Epithelial cell of prostate (primary cell): ENCODE measurements around the gene PROZ.

Experiments used
- DNase-seq: peaks from one replicate; pipeline ENCODE4 v3.0.0-alpha.2; 2011; ENCODE audit warnings: low read depth, low spot score
- H3K27ac ChIP-seq: fragments of 450-650 bp; 2 replicates; pipeline ENCODE4 v1.5.1; 2017; ENCODE audit warnings: mild to moderate bottlenecking

PROZ gene

DNA sequence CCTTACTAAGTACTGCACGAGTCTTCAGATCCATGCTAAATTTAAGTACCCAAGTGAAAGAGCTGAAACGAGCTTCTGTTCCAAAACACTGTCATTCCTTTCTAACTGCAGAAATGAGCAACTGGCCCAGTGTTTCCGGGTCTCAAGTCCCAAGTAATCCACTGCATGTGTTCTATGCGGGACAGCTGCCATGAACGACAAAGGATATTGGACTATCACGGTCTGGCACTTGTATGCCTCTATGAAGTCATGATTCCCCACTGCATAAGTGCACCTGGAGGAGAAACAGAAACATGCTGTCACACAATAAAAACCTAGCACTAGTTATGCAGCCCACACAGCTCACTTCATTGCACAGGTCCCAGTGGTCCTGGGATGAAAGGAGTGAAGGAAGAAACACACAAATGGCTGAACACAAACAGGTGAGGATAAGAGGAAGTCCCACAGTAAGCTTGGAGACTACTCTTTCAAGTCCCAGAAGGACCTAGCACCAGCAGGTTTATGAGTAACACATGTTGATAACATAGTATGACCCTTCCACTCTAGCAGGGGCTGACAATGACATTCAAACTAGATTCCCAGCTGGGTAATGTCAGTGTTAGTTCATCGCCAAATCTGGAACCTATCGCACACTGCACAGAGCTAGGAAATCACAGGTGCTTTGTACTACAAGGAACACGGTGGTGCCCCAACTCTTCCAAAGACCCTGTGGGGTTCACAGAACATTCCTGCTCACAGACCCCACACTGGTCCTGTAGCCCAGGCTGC lies 38.7 kb downstream of the PROZ start:
- H3K27ac ChIP-seq, result no peak overlapping the region

DNA sequence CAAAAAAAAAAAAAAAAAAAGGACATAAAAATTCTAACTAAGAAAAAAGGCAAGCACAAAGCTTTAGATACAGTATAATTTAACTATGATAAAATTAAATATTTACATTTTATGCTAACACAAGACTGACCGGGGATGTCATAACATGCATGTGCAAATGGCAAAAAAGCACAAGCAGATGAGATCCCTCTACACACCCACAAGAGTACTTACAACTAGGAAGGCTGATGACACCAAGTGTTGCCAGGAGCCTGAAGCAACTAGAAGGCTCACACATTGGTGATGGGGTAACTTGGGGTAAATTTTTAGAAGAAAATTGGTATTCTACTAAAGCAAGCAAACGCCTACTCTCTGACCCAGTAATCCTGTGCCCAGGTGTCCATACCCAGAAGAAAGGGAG lies 43.4 kb downstream of the PROZ start:
- no peak for DNase-seq
- no peak overlapping the region for H3K27ac ChIP-seq

More for the DNA sequence above, 38.7 kb downstream of the PROZ start:
- no peak for DNase-seq

DNA sequence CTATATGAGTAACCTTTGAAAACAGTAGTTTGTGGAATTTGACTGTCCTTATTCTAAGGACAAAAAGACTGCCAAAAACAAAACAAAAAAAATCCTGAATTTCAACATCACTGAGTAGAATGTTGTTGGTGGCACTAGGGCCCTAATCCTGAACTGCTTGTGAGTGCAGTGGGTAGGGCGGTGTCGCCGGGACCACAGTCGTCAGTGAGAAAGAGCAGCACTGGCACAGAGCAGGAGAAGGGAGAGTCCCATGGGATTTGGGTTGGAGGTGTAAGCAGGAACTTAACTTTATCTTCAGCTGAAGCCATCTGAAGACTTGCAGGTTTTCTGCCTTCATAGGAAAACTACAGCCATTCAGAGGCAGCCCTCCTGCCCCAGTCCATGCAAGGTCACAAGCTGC lies 44.5 kb downstream of the PROZ start:
- no peak for DNase-seq
- H3K27ac ChIP-seq, result no peak overlapping the region

DNA sequence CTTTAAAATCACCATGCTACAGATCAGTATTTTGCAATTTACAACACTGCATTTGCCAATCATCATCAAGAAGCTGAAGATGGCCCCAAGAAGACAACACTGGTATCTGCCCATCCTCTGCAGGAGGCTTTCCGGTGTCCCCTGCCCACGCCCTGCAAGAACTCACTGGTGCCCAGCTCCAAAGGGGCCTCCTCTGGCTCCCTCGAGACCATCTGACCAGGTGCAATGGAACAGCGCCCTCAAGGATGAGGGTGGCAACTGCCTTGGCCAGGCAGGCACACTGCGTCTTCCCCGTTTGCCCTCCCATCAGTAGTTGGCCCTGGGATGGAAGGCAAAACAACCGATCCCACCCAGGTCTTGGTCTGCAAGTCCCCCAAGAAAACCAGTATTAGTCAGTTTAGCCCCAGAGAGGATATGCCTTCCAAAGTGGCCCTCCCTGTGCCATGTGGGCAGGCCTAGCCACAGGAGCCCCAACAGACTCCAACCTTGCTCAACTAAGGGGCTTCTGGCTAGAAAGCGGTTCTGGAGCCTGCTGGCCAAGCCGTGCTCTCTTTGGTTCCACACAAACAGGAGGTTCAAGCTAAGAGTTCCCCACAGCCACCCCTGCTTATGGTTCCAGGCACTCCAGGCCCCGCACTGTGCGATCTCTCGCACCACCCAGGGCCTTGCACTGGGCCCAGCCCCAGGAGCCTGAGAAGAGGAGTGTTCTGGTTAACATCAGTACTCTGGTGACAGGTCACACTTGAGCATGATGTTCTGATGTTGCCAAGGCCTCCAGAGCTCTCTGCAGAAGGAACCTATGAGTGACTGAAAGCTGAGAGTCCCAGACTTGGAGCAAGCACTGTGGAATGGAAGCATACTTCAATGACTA lies 45.3 kb downstream of the PROZ start:
- H3K27ac ChIP-seq, result no peak overlapping the region
- no peak for DNase-seq

DNA sequence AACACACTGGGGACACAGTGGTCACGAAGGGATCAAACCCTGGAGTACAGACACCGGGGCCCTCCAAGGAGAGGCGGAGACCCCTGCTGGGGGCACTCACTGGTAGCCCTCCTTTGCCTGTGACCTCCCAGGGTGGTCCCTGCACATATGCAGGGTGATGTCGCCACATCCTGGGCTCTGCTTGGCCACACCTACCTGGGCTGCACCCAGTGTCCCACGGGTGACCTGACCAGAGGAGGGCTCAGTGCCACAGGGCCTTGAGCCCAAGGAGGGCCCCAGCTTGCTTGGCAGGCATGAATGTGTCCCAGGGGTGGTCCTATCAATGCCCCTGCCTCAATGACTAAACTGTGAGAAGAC lies 45.9 kb downstream of the PROZ start:
- H3K27ac ChIP-seq, result no peak overlapping the region
- no peak for DNase-seq

DNA sequence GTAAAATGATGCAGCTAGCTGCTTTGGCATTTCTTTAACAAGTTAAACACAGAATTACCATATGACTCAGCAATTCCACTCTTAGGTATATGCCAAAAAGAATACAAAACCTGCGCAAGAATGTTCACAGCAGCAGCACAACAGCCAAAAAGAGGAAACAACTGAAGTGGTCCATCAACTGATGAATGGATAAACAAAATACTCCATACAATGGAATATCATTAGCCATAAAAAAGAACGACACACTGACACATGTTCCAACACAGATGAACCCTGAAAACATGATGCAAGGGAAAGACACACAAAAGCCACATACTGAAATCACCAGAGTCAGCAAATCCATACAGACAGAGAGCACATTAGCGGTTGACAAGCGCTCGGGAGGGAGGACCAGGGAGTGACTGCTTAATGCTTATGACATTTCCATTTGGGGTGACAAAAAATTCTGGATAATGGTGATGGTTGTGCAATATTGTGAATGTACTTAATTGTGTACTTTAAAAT lies 47.0 kb downstream of the PROZ start:
- peak overlapping the region; percentile 33 for H3K27ac ChIP-seq
- no peak for DNase-seq

GRCh38 chr13:113207460-113207859 lies 49.0 kb downstream of the PROZ start:
- peak overlapping the region; percentile 95 for H3K27ac ChIP-seq
- no peak for DNase-seq

DNA sequence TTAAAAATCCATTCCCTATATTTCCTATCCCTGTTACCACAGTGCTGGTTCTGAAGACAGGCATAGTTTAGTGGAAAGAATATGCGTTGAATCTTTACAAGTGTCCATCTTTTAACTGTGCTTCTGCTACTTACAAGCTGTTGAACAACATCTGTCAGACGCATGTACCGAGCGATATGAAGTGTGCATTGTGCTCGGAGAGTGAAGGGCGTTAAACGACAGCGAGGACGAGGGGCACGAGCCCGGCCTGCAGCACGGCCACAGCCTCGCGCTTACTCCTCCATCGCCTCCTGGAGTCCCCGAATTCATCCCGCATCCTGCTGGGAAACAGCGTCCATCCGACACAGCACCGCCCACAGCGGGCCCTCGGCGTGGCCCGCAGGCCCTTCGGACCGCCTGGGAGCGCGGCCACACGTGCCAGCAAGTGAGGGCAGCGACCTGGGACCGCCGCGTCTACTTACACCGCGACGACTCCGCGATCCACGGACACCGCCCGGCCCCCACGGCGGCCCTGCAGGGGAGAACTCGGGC lies 49.5 kb downstream of the PROZ start:
- peak overlapping the region; percentile 95 for H3K27ac ChIP-seq
- DNase-seq, result no peak

DNA sequence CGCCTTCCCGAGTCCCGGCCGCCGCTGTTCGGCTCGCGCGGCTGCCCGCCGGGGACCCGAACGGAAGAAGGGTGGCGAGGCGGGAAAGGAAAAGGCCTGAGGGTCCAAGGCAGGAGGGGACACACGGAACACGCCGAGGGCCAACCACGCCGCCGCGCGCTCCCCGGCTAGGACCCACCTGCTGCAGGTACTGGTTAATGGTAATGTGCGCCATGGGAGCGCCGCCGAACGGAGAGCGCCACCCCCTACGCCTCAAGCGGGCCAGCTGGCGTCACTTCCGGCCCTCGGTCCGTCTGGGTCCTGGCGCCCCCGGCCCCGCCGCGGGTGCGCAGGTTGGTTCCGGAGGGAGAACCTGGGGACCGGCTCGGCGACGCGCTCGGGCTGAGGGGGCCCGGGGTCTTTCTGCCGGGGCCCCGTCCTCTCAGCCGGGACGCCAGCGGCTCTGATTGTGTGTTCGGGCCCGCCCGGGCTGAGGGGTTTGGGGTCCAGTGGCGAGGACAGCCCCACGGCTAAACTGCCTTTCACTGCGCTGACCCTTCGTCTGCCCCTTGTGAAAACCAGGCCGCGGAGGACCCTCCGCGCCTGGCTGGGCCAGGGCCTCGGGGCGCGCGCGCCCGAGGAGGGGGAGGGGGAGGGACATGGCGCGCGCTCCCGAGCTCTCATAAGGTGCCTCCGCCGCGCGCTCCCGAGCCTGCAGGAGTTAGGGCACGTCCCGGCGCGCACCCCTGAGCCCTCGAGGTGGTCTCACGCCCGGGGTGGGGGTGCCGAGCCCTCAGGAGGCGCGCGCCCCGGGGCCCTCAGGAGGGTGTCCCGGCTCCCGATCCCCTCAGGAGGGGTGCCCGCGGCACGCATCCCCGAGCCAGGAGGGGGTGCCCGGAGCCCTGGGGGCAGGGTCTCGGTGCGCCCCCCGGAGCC lies 50.2 kb downstream of the PROZ start, which contains the start of gene PCID2:
PCID2 (minus strand) TSS at position 249 of the 915 bp plus-strand sequence; CDS start at position 214, 35 bp downstream.
- peak; percentile 66 for DNase-seq
- H3K27ac ChIP-seq, result peak within 1 kb of the TSS; percentile 95

- peak within 1 kb of the TSS; percentile 95 for H3K27ac ChIP-seq
- DNase-seq, result no peak
Observed at GRCh38 chr13:113209336-113209758, 50.9 kb downstream of the PROZ start, which contains the start of gene CUL4A. CUL4A (plus strand) TSS chr13:113209613; CDS start chr13:113209628, 15 bp downstream.

GRCh38 chr13:113209759-113210421 lies 51.4 kb downstream of the PROZ start:
- no peak for DNase-seq
- H3K27ac ChIP-seq, result peak overlapping the region; percentile 95

DNA sequence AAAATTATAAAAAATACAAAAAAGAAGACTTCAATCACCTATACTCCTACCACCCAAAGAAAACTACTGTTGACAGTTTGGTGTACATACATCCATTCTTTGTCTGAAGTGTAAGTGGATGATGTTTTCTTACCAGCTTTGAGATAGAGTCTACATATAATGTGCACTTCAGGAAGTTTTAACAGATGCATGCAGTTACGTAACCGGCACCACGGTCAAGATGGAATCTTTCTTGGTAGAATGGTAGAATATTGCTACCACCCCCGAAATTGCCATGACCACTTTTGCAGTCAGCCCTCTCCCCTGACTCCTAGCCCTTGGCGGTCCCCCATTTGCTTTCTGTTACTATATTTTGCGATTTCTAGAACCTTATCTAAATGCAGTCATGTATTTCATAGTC lies 52.4 kb downstream of the PROZ start:
- H3K27ac ChIP-seq, result peak overlapping the region; percentile 95
- no peak for DNase-seq

GRCh38 chr13:113211774-113212173 lies 53.3 kb downstream of the PROZ start:
- H3K27ac ChIP-seq, result no peak overlapping the region
- no peak for DNase-seq

GRCh38 chr13:113216254-113217048 lies 58.0 kb downstream of the PROZ start:
- no peak for DNase-seq
- H3K27ac ChIP-seq, result peak overlapping the region; percentile 47

DNA sequence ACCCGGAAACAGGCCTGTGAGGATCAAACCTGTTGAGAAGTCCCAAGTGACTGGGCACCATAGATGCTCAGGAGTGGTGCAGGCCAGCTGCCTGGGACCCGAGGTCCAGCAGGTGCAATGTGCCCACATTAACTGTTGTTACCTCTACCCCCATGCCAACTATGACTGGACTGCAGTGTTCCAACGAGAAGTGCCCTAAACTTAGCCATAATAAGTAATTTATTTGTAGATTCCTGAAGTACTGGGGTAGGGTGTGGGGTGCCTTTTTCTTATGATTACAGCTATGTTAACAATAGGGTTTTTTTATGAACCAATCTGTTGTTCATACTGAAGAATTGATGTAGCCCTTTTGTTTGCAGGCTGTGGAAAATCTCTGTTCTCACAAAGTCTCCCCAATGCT lies 60.1 kb downstream of the PROZ start:
- H3K27ac ChIP-seq, result no peak overlapping the region
- no peak for DNase-seq

DNA sequence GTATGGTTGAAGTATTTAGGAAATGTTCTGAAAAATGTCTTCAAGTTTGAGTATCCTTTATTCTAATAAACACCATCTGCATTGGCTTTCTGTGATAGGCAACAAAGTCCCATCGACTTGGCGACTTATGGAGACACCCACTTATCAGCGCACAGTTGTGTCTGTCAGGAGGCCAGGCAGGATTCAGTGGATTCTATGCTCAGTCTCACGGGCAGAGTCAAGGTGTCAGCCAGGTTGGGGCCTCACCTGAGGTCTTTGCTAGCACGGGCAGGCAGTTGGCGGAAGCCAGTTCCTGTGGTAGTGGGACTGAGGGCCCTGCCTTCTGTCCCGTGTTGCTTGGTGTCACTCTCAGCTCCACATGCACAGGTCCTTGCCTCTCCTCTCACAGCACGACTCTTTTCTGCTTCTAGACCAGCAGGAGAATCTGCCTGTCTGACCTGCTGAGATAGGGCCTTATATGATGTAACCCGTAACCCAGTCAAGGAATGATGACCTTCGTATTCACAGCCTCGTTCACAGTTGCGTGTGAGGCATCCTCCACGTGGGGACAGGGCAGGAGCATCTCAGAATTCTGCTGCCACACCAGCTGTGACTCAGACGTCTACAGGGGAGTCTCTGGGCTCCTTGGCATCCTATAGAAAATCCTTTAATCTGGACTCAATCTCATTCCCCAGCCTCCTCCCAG lies 61.0 kb downstream of the PROZ start:
- no peak for DNase-seq
- no peak overlapping the region for H3K27ac ChIP-seq

GRCh38 chr13:113220141-113220598 lies 61.7 kb downstream of the PROZ start:
- H3K27ac ChIP-seq, result no peak overlapping the region
- no peak for DNase-seq

DNA sequence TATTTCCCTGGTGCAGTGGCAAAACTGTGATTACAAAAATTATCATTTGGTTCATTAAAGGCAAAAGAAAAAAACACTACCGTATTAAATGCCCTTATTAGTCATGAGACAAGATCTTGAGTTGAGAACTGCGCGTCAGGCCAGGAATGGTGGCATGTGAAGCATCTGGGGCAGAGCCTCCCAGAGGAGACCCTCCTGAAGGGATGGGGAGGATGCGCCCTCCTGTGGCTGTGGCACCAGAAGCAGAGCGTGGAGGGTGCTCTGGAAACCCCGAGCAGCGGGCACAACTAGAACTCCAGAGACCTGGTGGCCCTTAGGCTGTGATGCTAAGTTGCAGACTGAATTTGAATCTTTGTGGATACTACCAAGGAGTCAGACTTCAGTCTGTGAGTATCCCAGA lies 62.4 kb downstream of the PROZ start:
- DNase-seq, result no peak
- H3K27ac ChIP-seq, result no peak overlapping the region
